T-cell (primary cell): Measurements from ENCODE around the gene LMO7. TPM values are rescaled to one million over a fixed set of nuclear protein-coding genes. Genes with fewer than 3 reads are reported as not detected.

Experiments used
- ATAC-seq, 4 experiments: fragments of 200-7000 bp in 3 of 4; fragments of 150-1000 bp in 1 of 4; cut with Tn5 transposase; replicated peaks in 1 of 4; 1 replicate in 3 of 4; 2 replicates in 1 of 4; pipeline ENCODE4 v1.10.0; 2021; ENCODE audit warnings: moderate library complexity in 3 of 4, mild to moderate bottlenecking in 2 of 4, moderate number of reproducible peaks in 1 of 4
- CTCF ChIA-PET, 2 donors: fragments of 300-600 bp; sonication (Branson Sonifier 250); formaldehyde crosslinking; loops; one replicate each; lab custom pipeline; 2022; ENCODE audit warnings: antibody characterized with exemption in 2 of 2; lab: Charles Lee
- POLR2A ChIA-PET, 2 donors: fragments of 300-600 bp; sonication (Branson Sonifier 250); formaldehyde crosslinking; loops; one replicate each; lab custom pipeline; 2022; ENCODE audit warnings: antibody characterized with exemption in 2 of 2; lab: Charles Lee
- DNase-seq, 35 experiments: peaks; one replicate each; pipeline versions ENCODE4 v3.0.0 to v3.0.0-alpha.2; 2013 to 2023
- H3K27ac ChIP-seq: one replicate; pipeline ENCODE4 v1.5.1; 2013; ENCODE audit warnings: low read length
- H3K27me3 ChIP-seq, 2 experiments: replicated peaks in 1 of 2; 1 replicate in 1 of 2; 2 replicates in 1 of 2; pipeline versions ENCODE4 v1.6.1 to v1.7.0; 2013; ENCODE audit warnings: low read length in 1 of 2, mixed read lengths in 1 of 2; ENCODE audit not compliant: control insufficient read depth in 2 of 2, insufficient read depth in 2 of 2; ENCODE audit errors: extremely low read depth in 1 of 2
- H3K36me3 ChIP-seq, 2 donors: 1 replicate in 1 of 2; 2 replicates in 1 of 2; pipeline versions ENCODE4 v1.6.1 to v1.7.0; 2013; ENCODE audit warnings: low read length in 1 of 2; ENCODE audit not compliant: control insufficient read depth in 2 of 2, insufficient read depth in 1 of 2; ENCODE audit errors: extremely low read depth in 1 of 2
- H3K4me1 ChIP-seq, 2 experiments: 1 replicate in 1 of 2; 2 replicates in 1 of 2; pipeline versions ENCODE4 v1.6.1 to v1.7.0; 2013; ENCODE audit warnings: low read length in 2 of 2, mixed read lengths in 1 of 2; ENCODE audit not compliant: insufficient read depth in 2 of 2, control insufficient read depth in 1 of 2; ENCODE audit errors: extremely low read depth in 1 of 2
- H3K4me3 ChIP-seq, 2 donors: 1 replicate in 1 of 2; 2 replicates in 1 of 2; pipeline versions ENCODE4 v1.5.1 to v1.7.0; 2013; ENCODE audit warnings: mild to moderate bottlenecking in 2 of 2, low read length in 1 of 2, moderate library complexity in 1 of 2; ENCODE audit not compliant: control insufficient read depth in 1 of 2; ENCODE audit errors: extremely low read depth in 1 of 2
- H3K9me3 ChIP-seq: 2 replicates; pipeline ENCODE4 v1.7.0; 2013
- H3K27ac Mint-ChIP-seq, 2 donors: one replicate each; pipeline ENCODE4 v1.8.0; 2020 to 2021; ENCODE audit warnings: mild to moderate bottlenecking in 2 of 2, mixed read lengths in 2 of 2
- H3K27me3 Mint-ChIP-seq, 2 donors: one replicate each; pipeline ENCODE4 v1.8.0; 2021 to 2022; ENCODE audit warnings: mixed read lengths in 2 of 2
- H3K36me3 Mint-ChIP-seq: one replicate; pipeline ENCODE4 v1.8.0; 2021; ENCODE audit warnings: mixed read lengths
- H3K4me1 Mint-ChIP-seq, 3 donors: one replicate each; pipeline ENCODE4 v1.8.0; 2020 to 2022; ENCODE audit warnings: mixed read lengths in 3 of 3, mild to moderate bottlenecking in 1 of 3
- H3K4me3 Mint-ChIP-seq, 3 donors: one replicate each; pipeline ENCODE4 v1.8.0; 2020 to 2022; ENCODE audit warnings: mild to moderate bottlenecking in 3 of 3, mixed read lengths in 3 of 3, moderate library complexity in 3 of 3
- H3K9me3 Mint-ChIP-seq, 3 donors: one replicate each; pipeline ENCODE4 v1.8.0; 2020 to 2022; ENCODE audit warnings: mixed read lengths in 3 of 3
- WGBS: methylation state at CpG from one replicate; pipeline ENCODE4 v1.1.5; 2013; ENCODE audit warnings: missing lambda C conversion rate; ENCODE audit not compliant: insufficient coverage; 5-methylcytosine and 5-hydroxymethylcytosine counted together
- total RNA-seq, 35 experiments: library from RNA in 6 of 35; stranded (reverse) in 6 of 35; fragments of 120-200 nt in 1 of 35; gene quantifications; one replicate each; pipeline versions ENCODE4 v1.2.1 to v1.2.4 and lab custom pipeline; 2013 to 2026

The LMO7 gene
- total RNA-seq, 5 donors from 2014 or later (not counting 1 experiment from before 2014, with no cell fraction given), result 22.6 to 46.8 (median 34.0) TPM

- DNase-seq (no peak), ATAC-seq (no peak)
- WGBS, result 79% methylated on average over 2 of the region's 3 CpGs
- ChIA-PET CTCF (interaction anchor here in 1 of 2 donors (1.4 kb wide), 1 partner anchor 11 kb away, joined by 3 read pairs; no protein-coding TSS in a partner anchor), POLR2A (interaction anchor here in 1 of 2 donors (0.5 kb wide), 1 partner anchor 215 kb away, joined by 3 read pairs; no protein-coding TSS in a partner anchor)
- Mint-ChIP-seq H3K27me3 (no peaks in the 10 kb centered on the region), H3K9me3 (peaks cover 0 to 17% (median 3%) of the 10 kb centered on the region in 3 donors), H3K4me3 (no peak overlapping the region), H3K36me3 (peaks cover 20% of the 10 kb centered on the region), H3K27ac (no peak overlapping the region), H3K4me1 (peaks cover 0 to 5% (median 2%) of the 10 kb centered on the region in 3 donors)
- H3K36me3 ChIP-seq, result no peaks in the 10 kb centered on the region
- H3K4me3 ChIP-seq, result no peak overlapping the region
- no peaks in the 10 kb centered on the region for H3K4me1 ChIP-seq
- no peaks in the 10 kb centered on the region for H3K27me3 ChIP-seq
- no peak overlapping the region for H3K27ac ChIP-seq
- no peaks in the 10 kb centered on the region for H3K9me3 ChIP-seq
Observed at GRCh38 chr13:75784003-75784402, 147.9 kb downstream of the LMO7 start.

- Mint-ChIP-seq H3K36me3 (peaks cover 11% of the 10 kb centered on the region), H3K27me3 (no peaks in the 10 kb centered on the region), H3K4me3 (no peak overlapping the region), H3K9me3 (peaks cover 0 to 6% (median 0%) of the 10 kb centered on the region in 3 donors), H3K27ac (no peak overlapping the region), H3K4me1 (peaks cover 0 to 5% (median 2%) of the 10 kb centered on the region in 3 donors)
- Histone ChIP-seq H3K9me3 (no peaks in the 10 kb centered on the region), H3K4me3 (no peak overlapping the region), H3K36me3 (no peaks in the 10 kb centered on the region), H3K27me3 (no peaks in the 10 kb centered on the region), H3K4me1 (no peaks in the 10 kb centered on the region), H3K27ac (no peak overlapping the region)
- no peak for ATAC-seq
- POLR2A ChIA-PET, result no interaction called here
- CTCF ChIA-PET, result no interaction called here
- DNase-seq, result no peak
Observed at GRCh38 chr13:75785130-75785529, 149.0 kb downstream of the LMO7 start.

GRCh38 chr13:75787249-75787928, 151.3 kb downstream of the LMO7 start:
- POLR2A ChIA-PET, result no interaction called here
- H3K4me1 Mint-ChIP-seq, result peaks cover 2 to 9% (median 7%) of the 10 kb centered on the region in 3 donors
- Histone ChIP-seq H3K9me3 (no peaks in the 10 kb centered on the region), H3K4me1 (no peaks in the 10 kb centered on the region), H3K4me3 (no peak overlapping the region), H3K36me3 (no peaks in the 10 kb centered on the region), H3K27ac (no peak overlapping the region), H3K27me3 (no peaks in the 10 kb centered on the region)
- no peak overlapping the region for H3K4me3 Mint-ChIP-seq
- DNase-seq (no peak), ATAC-seq (no peak)
- no peak overlapping the region for H3K27ac Mint-ChIP-seq
- H3K27me3 Mint-ChIP-seq, result no peaks in the 10 kb centered on the region
- peaks cover 7% of the 10 kb centered on the region for H3K36me3 Mint-ChIP-seq
- WGBS, result 100% methylated on average over 1 of the region's 7 CpGs
- CTCF ChIA-PET, result interaction anchor here (0.6 to 1.3 kb wide), 3 partner anchors 8 to 16 kb away, joined by 3 read pairs; no protein-coding TSS in a partner anchor
- no peaks in the 10 kb centered on the region for H3K9me3 Mint-ChIP-seq

- DNase-seq (no peak), ATAC-seq (no peak)
- no peak overlapping the region for H3K27ac ChIP-seq
- H3K4me1 ChIP-seq, result no peaks in the 10 kb centered on the region
- Mint-ChIP-seq H3K9me3 (no peaks in the 10 kb centered on the region), H3K36me3 (peaks cover 2% of the 10 kb centered on the region), H3K27me3 (no peaks in the 10 kb centered on the region), H3K4me1 (peaks cover 2 to 13% (median 7%) of the 10 kb centered on the region in 3 donors), H3K4me3 (no peak overlapping the region), H3K27ac (no peak overlapping the region)
- ChIA-PET CTCF (interaction anchor here in 1 of 2 donors (0.7 kb wide), 1 partner anchor 12 kb away, joined by 3 read pairs; no protein-coding TSS in a partner anchor), POLR2A (interaction anchor here in 1 of 2 donors (0.7 kb wide), 1 partner anchor 1195 kb away, joined by 8 read pairs; no protein-coding TSS in a partner anchor)
- H3K27me3 ChIP-seq, result no peaks in the 10 kb centered on the region
- H3K36me3 ChIP-seq, result no peaks in the 10 kb centered on the region
- no peaks in the 10 kb centered on the region for H3K9me3 ChIP-seq
- WGBS, result 94% methylated on average over 3 of the region's 3 CpGs
- H3K4me3 ChIP-seq, result no peak overlapping the region
Observed at GRCh38 chr13:75788481-75788981, 152.4 kb downstream of the LMO7 start.

GRCh38 chr13:75789451-75790197, 153.5 kb downstream of the LMO7 start:
- no peak overlapping the region for H3K27ac ChIP-seq
- ATAC-seq (no peak), DNase-seq (no peak)
- H3K27ac Mint-ChIP-seq, result no peak overlapping the region
- no peaks in the 10 kb centered on the region for H3K27me3 ChIP-seq
- H3K4me3 Mint-ChIP-seq, result no peak overlapping the region
- H3K4me1 Mint-ChIP-seq, result peaks cover 0 to 15% (median 13%) of the 10 kb centered on the region in 3 donors
- H3K9me3 ChIP-seq, result no peaks in the 10 kb centered on the region
- no peaks in the 10 kb centered on the region for H3K27me3 Mint-ChIP-seq
- H3K9me3 Mint-ChIP-seq, result peaks cover 0 to 5% (median 0%) of the 10 kb centered on the region in 3 donors
- 74% methylated on average over 2 of the region's 9 CpGs for WGBS
- POLR2A ChIA-PET, result no interaction called here
- no peak overlapping the region for H3K4me3 ChIP-seq
- H3K36me3 Mint-ChIP-seq, result peaks cover 8% of the 10 kb centered on the region
- CTCF ChIA-PET, result interaction anchor here (0.8 to 1.1 kb wide), 2 partner anchors 29 to 94 kb away, joined by 3 read pairs; no protein-coding TSS in a partner anchor
- no peaks in the 10 kb centered on the region for H3K4me1 ChIP-seq
- H3K36me3 ChIP-seq, result no peaks in the 10 kb centered on the region
